Epithelial cell of proximal tubule (primary cell): ENCODE measurements around the gene SOX6. TPM values are rescaled to one million over a fixed set of nuclear protein-coding genes. Genes with fewer than 3 reads are reported as not detected.

Experiments used
- DNase-seq: peaks from one replicate; pipeline ENCODE4 v3.0.0-alpha.2; 2011; ENCODE audit warnings: low read depth
- H3K4me3 ChIP-seq: 2 replicates; pipeline ENCODE4 v1.5.1; 2011; ENCODE audit warnings: low read depth, mild to moderate bottlenecking, low read length
- CTCF ChIP-seq: conservative IDR thresholded peaks from 2 replicates; pipeline ENCODE4 v1.5.1; 2012; ENCODE audit warnings: low read depth, mild to moderate bottlenecking, low read length
- total RNA-seq: library from RNA; depleted of rRNA; stranded (reverse); fragments of >200 nt; gene quantifications from 2 replicates; pipeline ENCODE4 v1.2.3, GENCODE V29; 2015

SOX6 gene
- total RNA-seq, 1 donor from 2014 or later = 1.6 TPM

DNA sequence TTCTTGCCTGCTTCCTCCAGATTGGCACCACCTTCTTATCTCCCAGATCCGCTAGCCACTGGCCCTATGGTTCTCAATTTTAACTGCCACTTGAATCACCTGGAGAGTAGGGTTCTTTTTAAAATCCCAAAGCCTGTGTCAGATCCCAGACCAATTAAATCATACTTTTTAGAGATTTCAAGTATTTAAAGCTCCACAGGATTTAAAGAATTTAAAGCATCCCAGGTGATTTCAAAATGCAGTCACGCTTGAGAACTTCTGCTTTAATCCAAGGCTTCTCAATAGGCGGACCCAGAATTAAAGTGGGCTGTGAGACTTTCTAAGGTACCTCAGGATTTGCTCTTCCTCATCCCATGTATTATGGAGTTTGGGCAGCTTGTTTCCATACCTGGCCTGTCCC, 400.0 kb downstream of the SOX6 start:
- no peak for DNase-seq
- TF ChIP-seq CTCF = no peak
- no peak overlapping the region for H3K4me3 ChIP-seq

DNA sequence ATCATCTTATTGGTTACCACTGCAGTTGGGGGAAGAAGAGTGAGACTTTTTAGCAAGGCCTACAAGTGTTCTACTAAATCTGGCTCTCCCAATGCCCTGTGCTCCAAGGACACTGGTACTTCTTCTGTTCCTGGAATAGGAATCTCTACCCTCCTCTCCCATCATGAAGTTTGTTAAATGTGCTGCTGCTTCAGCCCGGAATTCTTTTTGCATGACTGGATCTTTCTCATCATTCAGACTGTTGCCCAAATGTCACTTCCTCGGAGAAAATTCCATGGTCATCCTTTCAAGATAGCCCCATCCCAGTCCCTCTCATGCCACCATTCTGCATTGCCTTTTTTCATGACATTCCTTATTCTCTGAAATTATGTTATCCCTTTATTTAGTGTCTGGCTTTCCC, 400.8 kb downstream of the SOX6 start:
- TF ChIP-seq CTCF = no peak
- no peak overlapping the region for H3K4me3 ChIP-seq
- DNase-seq = no peak

DNA sequence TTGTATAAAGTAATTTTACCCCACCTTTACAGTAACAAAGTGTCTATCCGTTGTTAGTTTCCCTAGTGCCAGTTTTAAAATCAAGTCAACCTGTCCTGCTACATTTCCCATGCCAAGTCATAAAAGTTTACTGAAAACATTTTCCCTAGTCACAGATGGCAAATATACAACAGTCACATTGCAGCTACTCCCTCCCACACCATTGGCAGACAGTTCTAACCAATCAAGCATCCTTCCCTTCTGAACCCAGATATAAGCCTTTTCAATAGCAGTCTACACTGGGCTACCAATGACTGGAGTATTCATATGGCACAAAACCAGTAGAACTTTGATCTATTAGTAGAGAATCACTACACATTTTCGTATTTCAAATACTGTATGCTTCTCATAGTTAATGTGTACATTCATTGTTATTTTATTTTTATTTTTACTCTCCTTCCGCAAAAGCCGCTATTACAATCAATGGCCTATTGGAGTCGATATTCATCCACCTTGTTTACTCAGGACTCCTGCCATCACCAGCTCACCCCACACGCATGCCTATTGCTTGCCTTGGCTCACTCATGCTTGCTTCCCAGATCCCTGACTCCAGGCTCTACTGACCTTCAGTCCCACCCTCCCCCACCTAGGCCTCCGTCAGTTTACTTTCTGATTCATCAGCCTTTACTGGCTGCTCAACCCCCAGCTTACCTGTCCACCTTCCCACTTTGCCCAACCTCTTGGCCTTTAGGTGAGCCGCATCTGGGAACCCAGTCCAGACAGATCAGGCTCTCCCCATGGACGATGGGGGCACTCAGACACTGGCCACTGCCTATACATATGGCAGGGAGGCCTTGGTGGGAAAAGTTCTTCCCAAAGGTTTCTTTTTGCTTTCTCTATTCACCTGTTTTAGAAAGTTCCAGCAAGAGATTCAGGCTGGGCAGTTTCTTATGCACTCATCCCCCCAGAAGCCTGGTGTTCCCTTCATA, 408.4 kb downstream of the SOX6 start:
- no peak for TF ChIP-seq CTCF
- no peak for DNase-seq
- H3K4me3 ChIP-seq = no peak overlapping the region

- no peak for DNase-seq
- no peak for TF ChIP-seq CTCF
- H3K4me3 ChIP-seq = no peak overlapping the region
These were observed 410.6 kb downstream of the SOX6 start for GRCh38 chr11:15945726-15946125.

- no peak for TF ChIP-seq CTCF
- DNase-seq = no peak
- H3K4me3 ChIP-seq = no peak overlapping the region
These were observed 411.9 kb downstream of the SOX6 start for GRCh38 chr11:15944460-15944859.

- no peak for TF ChIP-seq CTCF
These were observed 412.7 kb downstream of the SOX6 start for GRCh38 chr11:15943418-15944197.

More at GRCh38 chr11:15943418-15944197, 412.7 kb downstream of the SOX6 start:
- H3K4me3 ChIP-seq = no peak overlapping the region
- no peak for DNase-seq
